BE2C (cell line): ENCODE measurements around the gene PELO.
A peak's percentile ranks its signal among the peaks of the same experiment; 100 is the strongest.

Source experiments
- DNase-seq: peaks from one replicate; pipeline ENCODE4 v3.0.0-alpha.2; 2020
- H3K27me3 ChIP-seq: fragments of 250-450 bp; sonication (Bioruptor Pico); 2 replicates; pipeline ENCODE4 v1.5.1; 2020; ENCODE audit warnings: mild to moderate bottlenecking
- H3K36me3 ChIP-seq: fragments of 250-450 bp; sonication (Bioruptor Pico); 2 replicates; pipeline ENCODE4 v1.5.1; 2020; ENCODE audit warnings: mild to moderate bottlenecking
- H3K4me1 ChIP-seq: fragments of 250-450 bp; sonication (Bioruptor Pico); 2 replicates; pipeline ENCODE4 v1.5.1; 2020
- H3K4me3 ChIP-seq: 2 replicates; pipeline ENCODE4 v1.5.1; 2011; ENCODE audit warnings: low read depth, low read length
- H3K9me3 ChIP-seq: fragments of 250-450 bp; sonication (Bioruptor Pico); 2 replicates; pipeline ENCODE4 v1.5.1; 2020
- TF ChIP-seq, protein P1 (sequence below): IDR thresholded peaks from 2 replicates; pipeline ENCODE4 v1.5.1; 2012; ENCODE audit warnings: mild to moderate bottlenecking, low read depth, low read length

Gene PELO

DNA sequence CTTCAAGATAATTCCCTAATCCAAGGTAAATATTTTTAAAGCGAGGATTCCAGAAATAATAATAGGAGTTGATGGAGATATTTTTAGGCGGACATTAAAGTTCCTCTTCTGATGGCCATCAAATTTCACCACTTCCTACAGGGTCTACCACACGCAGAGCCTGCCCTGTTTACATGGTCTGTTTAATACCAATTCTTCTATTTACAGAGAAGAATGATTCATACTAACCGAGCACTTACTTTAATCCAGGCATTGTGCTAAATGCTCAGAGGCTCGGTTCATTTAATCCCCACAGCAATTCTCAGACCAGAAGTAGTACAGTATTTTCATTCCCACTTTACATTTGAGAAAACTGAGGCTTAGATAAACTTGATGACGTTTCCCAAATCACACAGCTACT lies 3.0 kb upstream of the PELO start:
- TF ChIP-seq, protein P1, sequence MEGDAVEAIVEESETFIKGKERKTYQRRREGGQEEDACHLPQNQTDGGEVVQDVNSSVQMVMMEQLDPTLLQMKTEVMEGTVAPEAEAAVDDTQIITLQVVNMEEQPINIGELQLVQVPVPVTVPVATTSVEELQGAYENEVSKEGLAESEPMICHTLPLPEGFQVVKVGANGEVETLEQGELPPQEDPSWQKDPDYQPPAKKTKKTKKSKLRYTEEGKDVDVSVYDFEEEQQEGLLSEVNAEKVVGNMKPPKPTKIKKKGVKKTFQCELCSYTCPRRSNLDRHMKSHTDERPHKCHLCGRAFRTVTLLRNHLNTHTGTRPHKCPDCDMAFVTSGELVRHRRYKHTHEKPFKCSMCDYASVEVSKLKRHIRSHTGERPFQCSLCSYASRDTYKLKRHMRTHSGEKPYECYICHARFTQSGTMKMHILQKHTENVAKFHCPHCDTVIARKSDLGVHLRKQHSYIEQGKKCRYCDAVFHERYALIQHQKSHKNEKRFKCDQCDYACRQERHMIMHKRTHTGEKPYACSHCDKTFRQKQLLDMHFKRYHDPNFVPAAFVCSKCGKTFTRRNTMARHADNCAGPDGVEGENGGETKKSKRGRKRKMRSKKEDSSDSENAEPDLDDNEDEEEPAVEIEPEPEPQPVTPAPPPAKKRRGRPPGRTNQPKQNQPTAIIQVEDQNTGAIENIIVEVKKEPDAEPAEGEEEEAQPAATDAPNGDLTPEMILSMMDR = no peak
- DNase-seq = no peak
- Histone ChIP-seq H3K9me3 (no peaks in the 10 kb centered on the region), H3K4me1 (peaks cover 7% of the 10 kb centered on the region), H3K36me3 (no peaks in the 10 kb centered on the region), H3K27me3 (no peaks in the 10 kb centered on the region), H3K4me3 (no peak overlapping the region)

GRCh38 chr5:52786391-52786790 lies 1.3 kb upstream of the PELO start:
- Histone ChIP-seq H3K4me3 (no peak overlapping the region), H3K27me3 (no peaks in the 10 kb centered on the region), H3K36me3 (no peaks in the 10 kb centered on the region), H3K9me3 (no peaks in the 10 kb centered on the region), H3K4me1 (peaks cover 14% of the 10 kb centered on the region)
- TF ChIP-seq, protein P1 = no peak
- no peak for DNase-seq

DNA sequence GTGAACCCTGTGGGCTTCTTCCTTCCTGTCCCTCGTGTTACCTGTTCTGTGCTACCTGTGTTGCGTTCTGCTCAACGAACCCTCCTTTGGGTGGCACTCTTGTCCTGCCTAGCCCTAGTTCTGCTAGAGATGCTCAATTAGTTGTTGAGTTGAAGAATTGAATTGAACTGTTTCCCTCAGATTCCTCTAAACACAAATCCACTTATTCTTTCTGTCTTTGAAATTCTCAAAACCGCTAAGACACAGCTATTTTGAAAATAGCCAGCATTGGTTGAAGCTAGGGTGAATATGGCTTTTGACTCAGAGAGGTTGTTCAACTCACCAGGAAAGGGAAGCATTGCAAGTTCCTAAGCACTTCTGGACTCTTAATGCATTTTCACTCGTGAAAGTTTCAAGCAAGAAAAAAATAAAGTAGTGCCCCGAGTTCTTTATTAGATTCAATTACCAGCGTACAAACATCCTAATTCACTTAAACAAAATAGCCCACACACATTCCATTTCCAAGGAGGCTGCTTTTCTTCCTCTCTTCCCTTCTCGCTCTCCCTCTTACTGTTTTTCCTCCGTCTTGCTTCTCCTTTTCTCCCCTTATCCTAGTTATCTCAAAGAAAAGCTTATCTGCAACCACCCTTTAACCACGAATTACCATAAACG lies 642 bp upstream of the PELO start:
- TF ChIP-seq, protein P1 = peak; percentile 37; the same call in 1 of the 2 replicates
- H3K36me3 ChIP-seq = no peaks in the 10 kb centered on the region
- H3K4me1 ChIP-seq = peaks cover 14% of the 10 kb centered on the region
- no peak for DNase-seq
- H3K27me3 ChIP-seq = no peaks in the 10 kb centered on the region
- H3K4me3 ChIP-seq = peak overlapping the region; percentile 74
- H3K9me3 ChIP-seq = no peaks in the 10 kb centered on the region

DNA sequence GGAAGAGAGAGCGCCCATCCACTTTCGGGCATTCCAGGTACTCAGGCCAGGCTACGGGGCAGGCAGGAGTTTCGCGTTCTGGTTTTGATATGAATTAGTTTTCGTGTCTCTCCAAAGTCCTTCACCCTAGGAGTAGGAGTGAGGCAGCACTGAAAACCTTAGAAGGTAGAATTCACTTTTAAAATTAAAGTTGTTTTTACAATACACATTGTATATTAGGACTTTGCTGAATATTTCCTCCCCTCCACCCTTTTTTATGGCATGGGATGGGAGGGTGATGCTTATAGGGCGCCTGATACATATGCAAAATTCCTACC lies 747 bp downstream of the PELO start:
- H3K36me3 ChIP-seq = no peaks in the 10 kb centered on the region; the same call in 1 of the 2 replicates
- H3K4me3 ChIP-seq = peak overlapping the region; percentile 74
- H3K9me3 ChIP-seq = no peaks in the 10 kb centered on the region
- TF ChIP-seq, protein P1 = no peak
- no peaks in the 10 kb centered on the region for H3K27me3 ChIP-seq
- H3K4me1 ChIP-seq = peaks cover 17% of the 10 kb centered on the region
- no peak for DNase-seq

DNA sequence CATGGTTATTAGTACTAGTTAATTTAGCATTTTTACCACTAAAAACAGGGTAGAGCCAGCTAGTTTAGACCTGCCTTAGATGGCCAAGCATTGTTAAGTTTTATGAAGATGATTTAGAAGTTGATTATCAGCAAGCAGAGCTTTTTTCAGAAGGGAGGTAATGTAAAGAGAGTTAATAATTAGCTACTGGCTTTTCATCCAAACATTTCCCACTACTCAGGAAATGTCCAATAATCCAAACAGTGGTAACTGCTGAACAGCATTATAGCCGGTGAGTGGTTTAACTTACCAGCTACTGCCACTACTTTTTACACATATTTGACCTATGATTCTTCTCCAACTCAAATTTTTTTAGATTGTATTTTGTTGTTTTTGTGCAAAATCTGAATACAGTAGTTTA lies 1.7 kb downstream of the PELO start:
- H3K27me3 ChIP-seq = no peaks in the 10 kb centered on the region
- no peaks in the 10 kb centered on the region; the same call in 1 of the 2 replicates for H3K36me3 ChIP-seq
- H3K4me3 ChIP-seq = peak overlapping the region; percentile 74
- DNase-seq = no peak
- TF ChIP-seq, protein P1 = no peak
- no peaks in the 10 kb centered on the region for H3K9me3 ChIP-seq
- H3K4me1 ChIP-seq = peaks cover 17% of the 10 kb centered on the region; the same call in 1 of the 2 replicates

- H3K4me1 ChIP-seq = peaks cover 17% of the 10 kb centered on the region; the same call in 1 of the 2 replicates
- no peak for DNase-seq
- H3K36me3 ChIP-seq = no peaks in the 10 kb centered on the region; the same call in 1 of the 2 replicates
- H3K9me3 ChIP-seq = no peaks in the 10 kb centered on the region
- H3K4me3 ChIP-seq = peak overlapping the region; percentile 74
- TF ChIP-seq, protein P1 = no peak
- no peaks in the 10 kb centered on the region for H3K27me3 ChIP-seq
These were observed 2.1 kb downstream of the PELO start for GRCh38 chr5:52789851-52790250.
